Astrocyte (in vitro differentiated cells and primary cell): ENCODE measurements around the gene COPS3.

Source experiments
- CTCF ChIP-seq: IDR thresholded peaks from 2 replicates; pipeline ENCODE4 v1.5.1; 2011; ENCODE audit warnings: low read depth, mild to moderate bottlenecking, inconsistent platforms, low read length, moderate library complexity; ENCODE audit not compliant: insufficient read depth
- EZH2 ChIP-seq: IDR thresholded peaks from 2 replicates; pipeline ENCODE4 v1.6.1; 2012; ENCODE audit warnings: mild to moderate bottlenecking, low read length, inconsistent platforms; ENCODE audit not compliant: insufficient read depth

GRCh38 chr17:17258011-17258410 lies 23.0 kb downstream of the COPS3 start:
- TF ChIP-seq CTCF: no peak
- no peak for TF ChIP-seq EZH2
